GM18526 (cell line): Measurements from ENCODE around the gene TTC27.

Experiments
- POLR2A ChIP-seq: IDR thresholded peaks from 3 replicates; pipeline ENCODE4 v1.6.1; 2011; ENCODE audit not compliant: insufficient read length; ENCODE audit errors: extremely low read depth

TTC27 gene

GRCh38 chr2:32865399-32866068, 237.7 kb downstream of the TTC27 start:
- no peak for TF ChIP-seq POLR2A
